ENCODE measurements around the gene ACAD9. TPM values are rescaled to one million over a fixed set of nuclear protein-coding genes. Genes with fewer than 3 reads are reported as not detected.

Gene ACAD9
- total RNA-seq, 2 donors from 2014 or later: 29.9 to 40.8 TPM

DNA sequence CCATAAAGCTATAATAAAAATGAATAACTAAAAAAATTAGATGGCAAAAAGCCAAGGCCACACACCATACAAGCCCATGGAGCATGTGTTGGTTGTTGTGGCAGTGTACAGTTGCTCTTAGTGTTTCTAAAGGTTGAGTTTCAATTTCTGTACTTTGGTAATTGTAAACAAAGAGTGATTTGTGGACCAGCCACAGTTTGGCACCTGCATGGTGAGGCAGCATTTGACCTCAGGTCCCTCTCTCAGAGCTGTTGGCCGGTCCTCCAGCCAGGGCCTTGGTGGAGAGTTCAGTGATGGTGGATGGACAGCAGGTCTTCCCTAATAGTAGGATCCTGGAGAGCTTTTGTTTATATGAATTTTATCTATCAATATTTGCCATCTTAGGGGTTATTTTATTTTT, 5.6 kb downstream of the ACAD9 start:
- no peak for ATAC-seq (ENCODE audit: insufficient number of reproducible peaks, low FRiP score, low read depth)
- no peak for DNase-seq (ENCODE audit: low spot score)
- H3K4me3 ChIP-seq: no peak overlapping the region
- H3K27ac ChIP-seq: no peak overlapping the region
- no peaks in the 10 kb centered on the region for H3K27me3 ChIP-seq (replicated peaks; ENCODE audit: insufficient read depth)
- H3K36me3 ChIP-seq: peaks cover 8% of the 10 kb centered on the region
- TF ChIP-seq, protein P1, sequence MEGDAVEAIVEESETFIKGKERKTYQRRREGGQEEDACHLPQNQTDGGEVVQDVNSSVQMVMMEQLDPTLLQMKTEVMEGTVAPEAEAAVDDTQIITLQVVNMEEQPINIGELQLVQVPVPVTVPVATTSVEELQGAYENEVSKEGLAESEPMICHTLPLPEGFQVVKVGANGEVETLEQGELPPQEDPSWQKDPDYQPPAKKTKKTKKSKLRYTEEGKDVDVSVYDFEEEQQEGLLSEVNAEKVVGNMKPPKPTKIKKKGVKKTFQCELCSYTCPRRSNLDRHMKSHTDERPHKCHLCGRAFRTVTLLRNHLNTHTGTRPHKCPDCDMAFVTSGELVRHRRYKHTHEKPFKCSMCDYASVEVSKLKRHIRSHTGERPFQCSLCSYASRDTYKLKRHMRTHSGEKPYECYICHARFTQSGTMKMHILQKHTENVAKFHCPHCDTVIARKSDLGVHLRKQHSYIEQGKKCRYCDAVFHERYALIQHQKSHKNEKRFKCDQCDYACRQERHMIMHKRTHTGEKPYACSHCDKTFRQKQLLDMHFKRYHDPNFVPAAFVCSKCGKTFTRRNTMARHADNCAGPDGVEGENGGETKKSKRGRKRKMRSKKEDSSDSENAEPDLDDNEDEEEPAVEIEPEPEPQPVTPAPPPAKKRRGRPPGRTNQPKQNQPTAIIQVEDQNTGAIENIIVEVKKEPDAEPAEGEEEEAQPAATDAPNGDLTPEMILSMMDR (IDR thresholded peaks at IDR 0.05): no peak
- peaks cover 10 to 25% of the 10 kb centered on the region in 2 donors for H3K4me1 ChIP-seq (ENCODE audit: control insufficient read depth in 1 of 2, low read depth in 2 of 2)
- H3K9me3 ChIP-seq: no peaks in the 10 kb centered on the region

- Histone ChIP-seq H3K4me1 (ENCODE audit: control insufficient read depth in 1 of 2, low read depth in 2 of 2) (no peaks in the 10 kb centered on the region), H3K27me3 (replicated peaks; ENCODE audit: insufficient read depth) (no peaks in the 10 kb centered on the region), H3K36me3 (peaks cover 16% of the 10 kb centered on the region), H3K9me3 (no peaks in the 10 kb centered on the region), H3K27ac (no peak overlapping the region), H3K4me3 (no peak overlapping the region)
- no peak for ATAC-seq (ENCODE audit: insufficient number of reproducible peaks, low FRiP score, low read depth)
- no peak for DNase-seq (ENCODE audit: low spot score)
- TF ChIP-seq, protein P1 (IDR thresholded peaks at IDR 0.05): no peak
Observed at GRCh38 chr3:128889139-128889894, 9.9 kb downstream of the ACAD9 start.

- H3K4me1 ChIP-seq (ENCODE audit: control insufficient read depth in 1 of 2, low read depth in 2 of 2): no peaks in the 10 kb centered on the region
- TF ChIP-seq, protein P1 (IDR thresholded peaks at IDR 0.05): no peak
- no peak overlapping the region for H3K27ac ChIP-seq
- ATAC-seq (ENCODE audit: insufficient number of reproducible peaks, low FRiP score, low read depth) (no peak), DNase-seq (ENCODE audit: low spot score) (no peak)
- H3K27me3 ChIP-seq (replicated peaks; ENCODE audit: insufficient read depth): no peaks in the 10 kb centered on the region
- peaks cover 64% of the 10 kb centered on the region for H3K36me3 ChIP-seq
- no peak overlapping the region for H3K4me3 ChIP-seq
- H3K9me3 ChIP-seq: no peaks in the 10 kb centered on the region
Observed at GRCh38 chr3:128895843-128896697, 16.6 kb downstream of the ACAD9 start.

GRCh38 chr3:128902426-128902825, 23.0 kb downstream of the ACAD9 start:
- Histone ChIP-seq H3K4me1 (ENCODE audit: control insufficient read depth in 1 of 2, low read depth in 2 of 2) (no peaks in the 10 kb centered on the region), H3K4me3 (no peak overlapping the region), H3K27ac (no peak overlapping the region), H3K36me3 (peaks cover 81% of the 10 kb centered on the region), H3K27me3 (replicated peaks; ENCODE audit: insufficient read depth) (no peaks in the 10 kb centered on the region), H3K9me3 (no peaks in the 10 kb centered on the region)
- DNase-seq (ENCODE audit: low spot score): no peak
- no peak for ATAC-seq (ENCODE audit: insufficient number of reproducible peaks, low FRiP score, low read depth)
- TF ChIP-seq, protein P1 (IDR thresholded peaks at IDR 0.05): no peak

DNA sequence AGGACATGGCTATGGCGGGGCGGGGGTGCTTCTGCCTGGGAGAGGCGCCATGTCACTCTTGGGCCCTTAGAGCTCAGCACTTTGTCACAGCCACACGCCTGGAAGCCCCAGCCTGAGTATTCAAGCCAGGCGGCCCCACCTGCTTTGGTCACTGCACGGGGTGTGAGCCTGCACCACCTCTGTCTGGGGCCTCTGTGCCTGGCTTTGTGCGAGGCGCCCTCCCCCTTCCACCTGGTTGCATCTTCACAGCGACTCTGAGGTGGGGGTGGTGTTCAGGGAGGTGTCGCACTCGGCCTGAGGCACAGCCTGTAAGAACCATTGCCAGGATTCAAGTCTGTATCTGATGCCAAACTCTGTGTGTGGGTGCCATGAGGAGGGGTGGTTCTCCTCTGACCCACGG, 24.1 kb downstream of the ACAD9 start:
- H3K4me1 ChIP-seq (ENCODE audit: control insufficient read depth in 1 of 2, low read depth in 2 of 2): no peaks in the 10 kb centered on the region
- H3K36me3 ChIP-seq: peaks cover 79% of the 10 kb centered on the region
- no peaks in the 10 kb centered on the region for H3K27me3 ChIP-seq (replicated peaks; ENCODE audit: insufficient read depth)
- TF ChIP-seq, protein P1 (IDR thresholded peaks at IDR 0.05): no peak
- no peak for DNase-seq (ENCODE audit: low spot score)
- ATAC-seq (ENCODE audit: insufficient number of reproducible peaks, low FRiP score, low read depth): no peak
- no peak overlapping the region for H3K4me3 ChIP-seq
- no peaks in the 10 kb centered on the region for H3K9me3 ChIP-seq
- H3K27ac ChIP-seq: no peak overlapping the region

Data from thoracic aorta (tissue), 2 donors.